GM12874 (cell line): ENCODE results near the gene CDS1.

ENCODE experiments used
- CTCF ChIP-seq: IDR thresholded peaks from 2 replicates; pipeline ENCODE4 v1.5.1; 2011; ENCODE audit warnings: low read depth, mild to moderate bottlenecking, control low read depth, low read length, moderate library complexity; ENCODE audit not compliant: insufficient read depth

CDS1 gene

GRCh38 chr4:84685105-84685504, 102.2 kb downstream of the CDS1 start:
- no peak for TF ChIP-seq CTCF

DNA sequence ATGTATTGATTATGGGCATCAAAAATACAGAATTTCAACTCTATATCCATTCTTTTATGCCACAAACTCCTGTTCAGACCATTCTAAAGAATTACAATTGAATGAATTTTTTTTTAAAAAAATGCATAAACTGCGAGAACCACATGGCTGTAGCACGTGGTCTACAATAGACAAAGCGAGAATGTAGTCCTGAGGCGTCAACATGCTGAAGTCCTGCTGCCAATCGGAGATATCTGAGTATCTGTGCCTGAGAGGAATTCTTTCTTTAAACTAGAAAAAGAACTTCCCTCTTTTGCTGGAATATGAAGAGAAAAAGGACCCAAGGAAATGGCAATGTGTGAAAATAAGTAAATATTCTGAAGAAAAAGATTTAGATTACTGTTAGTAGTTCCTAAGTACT, 105.7 kb downstream of the CDS1 start:
- TF ChIP-seq CTCF = no peak

DNA sequence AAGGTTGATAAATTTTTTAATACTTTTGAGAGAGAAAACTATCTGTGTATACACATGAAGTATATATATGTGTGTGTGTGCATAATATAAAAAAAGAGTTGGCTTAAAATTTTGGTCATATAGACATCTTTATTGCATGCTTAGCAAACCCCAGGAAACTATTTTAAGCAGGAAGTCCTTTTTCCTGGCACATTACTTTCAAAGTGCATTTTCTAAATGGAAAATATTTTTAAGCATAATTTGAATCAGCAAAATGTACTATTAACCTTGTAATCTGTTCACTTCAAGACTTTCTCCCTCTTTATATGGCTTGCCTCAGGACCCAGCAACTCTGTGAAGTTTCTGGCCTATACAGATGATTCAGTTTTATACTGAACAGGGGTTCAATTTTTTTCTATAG, 106.3 kb downstream of the CDS1 start:
- TF ChIP-seq CTCF = no peak

DNA sequence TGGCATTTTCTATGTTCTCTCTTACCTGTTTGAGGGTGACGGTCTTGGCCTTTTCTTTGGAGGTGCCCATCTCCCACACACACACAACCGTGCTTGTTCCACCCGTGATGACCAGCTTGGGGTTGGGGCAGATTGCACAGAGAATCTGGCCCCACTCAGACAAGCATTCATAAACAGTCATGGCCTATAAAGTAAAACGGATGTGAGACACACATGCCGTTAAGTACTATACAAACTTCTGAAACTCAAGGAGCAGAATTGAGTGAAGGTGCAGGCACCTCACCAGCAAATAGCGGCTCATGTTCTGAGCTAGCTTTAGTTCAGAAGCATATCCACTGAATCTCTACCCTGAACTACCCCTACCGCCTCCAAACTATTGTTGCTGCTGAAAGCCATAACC, 107.6 kb downstream of the CDS1 start:
- TF ChIP-seq CTCF = no peak

- TF ChIP-seq CTCF = no peak
Observed at GRCh38 chr4:84691170-84691691, 108.3 kb downstream of the CDS1 start.

- no peak for TF ChIP-seq CTCF
Observed at GRCh38 chr4:84691800-84692199, 108.9 kb downstream of the CDS1 start.

DNA sequence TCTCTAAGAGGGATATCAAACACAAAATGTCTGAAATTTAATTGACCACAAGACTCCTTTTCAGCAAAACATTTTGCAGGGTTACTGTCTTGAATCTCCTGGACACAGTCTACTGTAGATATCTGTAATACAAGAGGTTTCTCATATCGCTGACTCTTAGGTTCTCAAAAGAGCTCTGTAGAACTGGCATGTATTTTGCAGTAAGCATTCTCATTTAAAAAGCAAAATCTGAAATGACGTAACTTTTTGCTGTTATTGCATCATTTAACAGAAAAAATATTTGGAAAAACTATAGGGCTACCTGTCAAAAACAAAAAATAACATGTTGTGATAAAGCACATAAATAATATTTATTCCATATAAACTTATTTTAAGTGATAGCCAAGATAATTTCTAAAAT, 114.2 kb downstream of the CDS1 start:
- no peak for TF ChIP-seq CTCF
